ENCODE results near the gene ABR.

ABR gene

DNA sequence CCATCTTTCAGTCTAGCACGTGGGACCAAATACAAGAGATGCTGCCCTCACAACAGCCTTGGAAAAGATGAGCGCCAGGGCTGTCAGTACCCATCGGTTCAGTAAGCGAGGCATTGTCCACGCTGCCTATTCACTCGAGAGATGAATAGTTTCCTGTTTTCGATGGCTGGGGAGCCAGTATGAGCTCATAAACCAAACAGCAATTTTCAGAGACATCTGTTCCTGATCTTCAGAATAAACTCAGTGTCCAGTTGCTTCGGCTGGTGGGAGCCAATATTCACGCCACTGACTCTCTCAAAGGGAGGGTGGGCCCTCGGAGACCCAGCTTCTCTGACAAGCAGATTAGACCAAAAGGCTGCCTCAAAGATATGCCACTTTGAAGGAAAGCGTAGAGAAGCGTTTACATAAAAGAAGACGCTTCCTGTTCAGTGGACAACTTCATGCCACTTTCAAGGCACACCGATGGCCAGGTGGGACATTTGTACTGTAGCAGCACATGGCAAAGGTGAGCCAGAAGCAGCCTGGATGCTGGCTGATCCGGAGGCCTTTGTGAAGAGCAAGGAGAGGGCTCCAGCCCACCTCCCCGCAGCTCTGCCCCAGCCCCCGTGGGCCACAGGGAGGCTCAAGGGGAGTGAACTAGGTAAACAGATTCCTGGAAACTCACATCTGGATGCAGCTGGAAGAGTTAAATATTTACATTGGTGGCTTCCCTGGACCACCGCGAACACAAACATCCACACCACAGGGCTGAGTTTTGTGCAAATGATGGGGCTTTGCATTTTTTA lies 176.8 kb downstream of the ABR start:
- Histone ChIP-seq H3K79me2 (peaks cover under 1% of the 10 kb centered on the region), H3K27ac (peak overlapping the region; percentile 29), H3K4me3 (ENCODE audit: low read depth, low read length) (no peak overlapping the region), H3K9me3 (ENCODE audit: control insufficient read depth, low read length) (no peaks in the 10 kb centered on the region), H3K36me3 (ENCODE audit: control insufficient read depth, insufficient read depth, low read length) (no peaks in the 10 kb centered on the region), H3K4me2 (ENCODE audit: low read length) (no peak overlapping the region), H3K27me3 (ENCODE audit: control insufficient read depth, insufficient read depth, low read length) (no peaks in the 10 kb centered on the region), H3K4me1 (peaks cover 18% of the 10 kb centered on the region), H2AFZ (no peak overlapping the region), H3K9ac (no peak overlapping the region)
- TF ChIP-seq, protein P1, sequence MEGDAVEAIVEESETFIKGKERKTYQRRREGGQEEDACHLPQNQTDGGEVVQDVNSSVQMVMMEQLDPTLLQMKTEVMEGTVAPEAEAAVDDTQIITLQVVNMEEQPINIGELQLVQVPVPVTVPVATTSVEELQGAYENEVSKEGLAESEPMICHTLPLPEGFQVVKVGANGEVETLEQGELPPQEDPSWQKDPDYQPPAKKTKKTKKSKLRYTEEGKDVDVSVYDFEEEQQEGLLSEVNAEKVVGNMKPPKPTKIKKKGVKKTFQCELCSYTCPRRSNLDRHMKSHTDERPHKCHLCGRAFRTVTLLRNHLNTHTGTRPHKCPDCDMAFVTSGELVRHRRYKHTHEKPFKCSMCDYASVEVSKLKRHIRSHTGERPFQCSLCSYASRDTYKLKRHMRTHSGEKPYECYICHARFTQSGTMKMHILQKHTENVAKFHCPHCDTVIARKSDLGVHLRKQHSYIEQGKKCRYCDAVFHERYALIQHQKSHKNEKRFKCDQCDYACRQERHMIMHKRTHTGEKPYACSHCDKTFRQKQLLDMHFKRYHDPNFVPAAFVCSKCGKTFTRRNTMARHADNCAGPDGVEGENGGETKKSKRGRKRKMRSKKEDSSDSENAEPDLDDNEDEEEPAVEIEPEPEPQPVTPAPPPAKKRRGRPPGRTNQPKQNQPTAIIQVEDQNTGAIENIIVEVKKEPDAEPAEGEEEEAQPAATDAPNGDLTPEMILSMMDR (IDR thresholded peaks at IDR 0.05) = no peak

DNA sequence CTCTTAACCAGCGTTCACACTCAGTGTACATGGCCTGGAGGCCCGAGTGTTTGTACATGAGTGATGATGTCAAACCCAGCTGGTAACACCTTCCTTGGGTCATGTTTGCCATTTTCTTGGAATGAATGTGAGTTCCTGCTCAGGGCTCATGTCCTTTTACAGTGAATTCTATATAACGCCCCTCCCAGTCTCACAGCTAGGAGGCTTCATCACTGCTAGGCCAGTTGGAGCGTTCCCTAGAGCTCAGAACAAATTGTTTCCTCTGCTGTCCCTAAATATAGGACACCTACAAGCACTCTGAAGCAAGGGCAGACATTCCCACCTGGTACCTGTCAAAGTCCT lies 177.4 kb downstream of the ABR start:
- Histone ChIP-seq H3K4me1 (peaks cover 21% of the 10 kb centered on the region), H3K9ac (no peak overlapping the region), H3K27me3 (ENCODE audit: control insufficient read depth, insufficient read depth, low read length) (no peaks in the 10 kb centered on the region), H2AFZ (no peak overlapping the region), H3K79me2 (peaks cover 6% of the 10 kb centered on the region), H3K9me3 (ENCODE audit: control insufficient read depth, low read length) (no peaks in the 10 kb centered on the region), H3K36me3 (ENCODE audit: control insufficient read depth, insufficient read depth, low read length) (no peaks in the 10 kb centered on the region), H3K4me2 (ENCODE audit: low read length) (no peak overlapping the region), H3K27ac (peak overlapping the region; percentile 29), H3K4me3 (ENCODE audit: low read depth, low read length) (no peak overlapping the region)
- TF ChIP-seq, protein P1 (IDR thresholded peaks at IDR 0.05) = no peak

DNA sequence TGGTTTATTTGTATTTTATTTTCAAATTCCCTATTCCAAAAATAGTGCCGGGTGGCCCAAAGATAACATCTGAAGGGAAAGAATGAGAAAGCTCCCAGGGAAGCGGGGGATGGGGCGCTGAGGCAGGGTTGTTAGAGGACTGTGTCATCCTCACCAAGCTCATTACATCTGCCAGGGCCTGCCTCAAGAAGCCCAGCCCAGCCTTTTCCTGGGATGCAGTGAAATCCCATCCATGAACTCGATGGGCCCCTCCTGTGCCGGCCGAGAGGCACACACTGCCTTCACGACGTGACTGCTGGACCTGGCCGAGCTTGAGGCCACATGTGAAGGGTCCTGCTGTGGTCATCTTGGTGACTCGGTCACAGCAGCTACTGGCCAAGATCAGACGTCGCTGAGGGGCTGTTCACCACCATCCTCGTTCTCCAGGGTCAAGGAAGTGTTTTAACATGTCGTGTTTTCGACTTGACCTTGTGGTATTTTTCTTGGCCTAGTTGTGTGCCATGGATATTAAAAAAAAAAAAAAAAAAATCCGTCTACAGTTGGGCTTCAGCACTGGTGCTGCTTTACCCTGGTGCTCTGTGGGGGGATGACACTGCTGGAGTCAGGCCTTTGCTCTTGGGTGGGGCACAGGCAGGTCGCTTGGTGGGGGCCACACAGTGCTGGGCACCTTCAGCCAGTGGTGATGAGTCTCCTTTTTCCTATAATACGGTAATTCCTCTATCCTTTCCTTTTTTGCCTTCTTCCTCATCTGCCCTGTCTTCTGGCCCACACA lies 178.0 kb downstream of the ABR start:
- TF ChIP-seq, protein P1 (IDR thresholded peaks at IDR 0.05) = no peak
- H2AFZ ChIP-seq = no peak overlapping the region
- no peaks in the 10 kb centered on the region for H3K36me3 ChIP-seq (ENCODE audit: control insufficient read depth, insufficient read depth, low read length)
- no peaks in the 10 kb centered on the region for H3K9me3 ChIP-seq (ENCODE audit: control insufficient read depth, low read length)
- H3K4me1 ChIP-seq = peaks cover 21% of the 10 kb centered on the region
- no peak overlapping the region for H3K9ac ChIP-seq
- peaks cover 9% of the 10 kb centered on the region for H3K79me2 ChIP-seq
- peak overlapping the region; percentile 48 for H3K27ac ChIP-seq
- no peaks in the 10 kb centered on the region for H3K27me3 ChIP-seq (ENCODE audit: control insufficient read depth, insufficient read depth, low read length)
- peak overlapping the region; percentile 18 for H3K4me2 ChIP-seq (ENCODE audit: low read length)
- H3K4me3 ChIP-seq (ENCODE audit: low read depth, low read length) = no peak overlapping the region

DNA sequence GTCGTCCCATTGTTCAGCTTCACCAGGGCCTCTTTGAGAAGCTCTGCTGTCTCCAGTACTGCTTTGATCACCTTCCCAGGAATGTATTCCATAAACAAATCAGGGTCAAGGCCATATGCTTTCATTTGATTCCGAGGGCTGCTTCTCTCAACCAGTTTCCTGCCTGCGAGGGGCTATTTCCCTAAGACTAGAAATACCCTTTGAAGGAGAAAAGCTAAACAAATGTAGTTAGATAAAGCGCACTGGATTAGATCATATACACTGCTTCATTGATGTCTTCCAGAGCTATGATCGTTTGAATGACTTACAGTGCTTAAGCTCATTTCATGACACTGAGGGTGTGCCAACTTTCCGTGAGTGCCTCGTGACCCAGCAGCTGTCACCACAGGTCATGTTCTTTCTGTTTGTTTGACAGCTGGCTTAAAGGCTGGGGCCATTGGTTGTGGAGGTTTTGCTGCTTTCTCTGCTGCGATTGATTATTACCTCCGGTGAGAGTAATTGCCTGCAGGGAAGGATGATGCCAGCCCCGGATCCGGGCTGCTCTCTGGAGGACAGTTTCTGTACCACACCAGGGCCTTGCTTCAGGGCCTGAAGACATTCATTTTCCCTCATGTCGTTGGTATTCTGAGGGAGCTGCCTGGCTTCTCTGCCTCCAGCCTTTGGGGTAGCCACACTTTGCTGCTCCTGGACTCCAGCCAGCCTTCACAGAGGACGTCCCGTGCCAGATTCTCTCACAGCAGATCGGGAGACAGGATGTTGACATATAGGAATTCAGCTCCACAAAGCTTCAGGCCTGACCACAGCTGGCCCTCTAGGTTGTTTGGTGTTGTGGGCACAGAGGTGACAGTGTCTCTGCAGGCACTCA lies 179.0 kb downstream of the ABR start:
- peaks cover 21% of the 10 kb centered on the region for H3K4me1 ChIP-seq
- H3K79me2 ChIP-seq = peaks cover 9% of the 10 kb centered on the region
- peak overlapping the region; percentile 48 for H3K27ac ChIP-seq
- TF ChIP-seq, protein P1 (IDR thresholded peaks at IDR 0.05) = no peak
- H3K27me3 ChIP-seq (ENCODE audit: control insufficient read depth, insufficient read depth, low read length) = no peaks in the 10 kb centered on the region
- no peak overlapping the region for H3K9ac ChIP-seq
- no peak overlapping the region for H3K4me3 ChIP-seq (ENCODE audit: low read depth, low read length)
- H3K36me3 ChIP-seq (ENCODE audit: control insufficient read depth, insufficient read depth, low read length) = no peaks in the 10 kb centered on the region
- H3K4me2 ChIP-seq (ENCODE audit: low read length) = peak overlapping the region; percentile 18
- no peaks in the 10 kb centered on the region for H3K9me3 ChIP-seq (ENCODE audit: control insufficient read depth, low read length)
- no peak overlapping the region for H2AFZ ChIP-seq

All from parathyroid adenoma (tissue), 2 donors.